Ovary (tissue), 3 donors: Measurements from ENCODE around the gene MAP3K12.
"Not testable (repeated sequence)": the region's sequence is repeated elsewhere in the genome, so short reads cannot be mapped to it uniquely, and the experiment has no call there.

Experiments used
- CTCF ChIP-seq, 3 donors: fragments of 450-650 bp in 2 of 3; fragments of 200-600 bp in 1 of 3; IDR thresholded peaks; one replicate each; pipeline versions ENCODE4 v1.5.1 to v1.8.0; 2016 to 2022; ENCODE audit warnings: antibody characterized with exemption in 3 of 3, mild to moderate bottlenecking in 1 of 3
- EP300 ChIP-seq: sonication (generic); formaldehyde crosslinking; IDR thresholded peaks from one replicate; pipeline ENCODE4 v1.6.1; 2017; ENCODE audit warnings: antibody characterized with exemption
- POLR2A ChIP-seq: fragments of 450-650 bp; IDR thresholded peaks from one replicate; pipeline ENCODE4 v1.6.1; 2017; ENCODE audit warnings: antibody characterized with exemption, mild to moderate bottlenecking, moderate library complexity
- donor health status: DM: no; HTN: no; CAD: no.

- not testable (repeated sequence) for TF ChIP-seq CTCF (IDR thresholded peaks at IDR 0.05); POLR2A; EP300
These were observed 59.7 kb downstream of the MAP3K12 start for GRCh38 chr12:53439582-53439981.
